IMR-90 (cell line): ENCODE data around the gene SFTPA1. TPM values are rescaled to one million over a fixed set of nuclear protein-coding genes. Genes with fewer than 3 reads are reported as not detected.
"Not testable (repeated sequence)": the region's sequence is repeated elsewhere in the genome, so short reads cannot be mapped to it uniquely, and the experiment has no call there.

ENCODE experiments used
- ATAC-seq: fragments of 200-7000 bp; cut with Tn5 transposase; 2 replicates; pipeline ENCODE4 v1.9.1; 2020; ENCODE audit warnings: low read depth, mild to moderate bottlenecking, moderate library complexity
- BruUV-seq: library from RNA; stranded (reverse); fragments of 400-500 nt; replicated peaks from 2 replicates; lab custom pipeline; 2021; lab: Mats Ljungman, UMichigan
- CTCF ChIA-PET: fragments of 300-600 bp; formaldehyde crosslinking; extraction: SDS; loops from one replicate; lab custom pipeline; 2021; ENCODE audit warnings: antibody characterized with exemption; lab: Yijun Ruan, JAX
- POLR2A ChIA-PET: fragments of 300-600 bp; sonication (Branson Sonifier 250); formaldehyde crosslinking; loops from one replicate; lab custom pipeline; 2022; ENCODE audit warnings: antibody characterized with exemption; ENCODE audit not compliant: unreplicated experiment; lab: Charles Lee
- DNase-seq: peaks from one replicate; pipeline ENCODE4 v3.0.0; 2013
- H2AFZ ChIP-seq: replicated peaks from 2 replicates; pipeline ENCODE3; 2013; ENCODE audit warnings: low read length, mild to moderate bottlenecking; ENCODE audit not compliant: poor library complexity
- H2AK5ac ChIP-seq: 2 replicates; pipeline ENCODE4 v1.6.1; 2013; ENCODE audit warnings: low read depth, low read length, inconsistent platforms
- H2AK9ac ChIP-seq: replicated peaks from 2 replicates; pipeline ENCODE3; 2013; ENCODE audit warnings: mild to moderate bottlenecking, low read depth, low read length, moderate library complexity; ENCODE audit not compliant: poor library complexity
- H2BK120ac ChIP-seq: 2 replicates; pipeline ENCODE4 v1.6.1; 2013; ENCODE audit warnings: low read depth, low read length, inconsistent platforms
- H2BK15ac ChIP-seq: 3 replicates; pipeline ENCODE4 v1.6.1; 2013; ENCODE audit warnings: low read depth, low read length, inconsistent platforms
- H2BK20ac ChIP-seq: 2 replicates; pipeline ENCODE4 v1.6.1; 2013; ENCODE audit warnings: low read depth, mild to moderate bottlenecking, inconsistent platforms, low read length, moderate library complexity
- H2BK5ac ChIP-seq: 2 replicates; pipeline ENCODE4 v1.6.1; 2013; ENCODE audit warnings: mild to moderate bottlenecking, low read depth, low read length, inconsistent platforms; ENCODE audit not compliant: poor library complexity, severe bottlenecking
- H3K14ac ChIP-seq: replicated peaks from 2 replicates; pipeline ENCODE4 v1.6.1; 2013; ENCODE audit warnings: low read depth, low read length, inconsistent platforms
- H3K18ac ChIP-seq: 2 replicates; pipeline ENCODE4 v1.6.1; 2013; ENCODE audit warnings: low read depth, low read length, control low read depth
- H3K23ac ChIP-seq: 2 replicates; pipeline ENCODE4 v1.6.1; 2013; ENCODE audit warnings: low read depth, low read length, inconsistent platforms
- H3K27ac ChIP-seq: 2 replicates; pipeline ENCODE4 v1.5.1; 2013; ENCODE audit warnings: mild to moderate bottlenecking, control low read depth, low read length; ENCODE audit not compliant: insufficient read depth
- H3K27me3 ChIP-seq: 2 replicates; pipeline ENCODE4 v1.6.1; 2013; ENCODE audit warnings: low read length; ENCODE audit not compliant: control insufficient read depth, insufficient read depth
- H3K36me3 ChIP-seq: 2 replicates; pipeline ENCODE4 v1.6.1; 2013; ENCODE audit warnings: low read length, mixed read lengths; ENCODE audit not compliant: control insufficient read depth, insufficient read depth
- H3K4ac ChIP-seq: 2 replicates; pipeline ENCODE4 v1.6.1; 2013; ENCODE audit warnings: low read depth, low read length, inconsistent platforms
- H3K4me1 ChIP-seq: 2 replicates; pipeline ENCODE4 v1.6.1; 2013; ENCODE audit warnings: low read length, mixed read lengths; ENCODE audit not compliant: control insufficient read depth, insufficient read depth
- H3K4me2 ChIP-seq: 2 replicates; pipeline ENCODE4 v1.6.1; 2013; ENCODE audit warnings: low read depth, mild to moderate bottlenecking, control low read depth, low read length, moderate library complexity
- H3K4me3 ChIP-seq: 2 replicates; pipeline ENCODE4 v1.5.1; 2013; ENCODE audit warnings: low read depth, mild to moderate bottlenecking, control low read depth, low read length, moderate library complexity; ENCODE audit not compliant: insufficient read depth
- H3K56ac ChIP-seq: 2 replicates; pipeline ENCODE4 v1.6.1; 2013; ENCODE audit warnings: low read length, inconsistent platforms; ENCODE audit not compliant: insufficient read depth; ENCODE audit errors: extremely low read depth
- H3K79me1 ChIP-seq, 2 experiments: 2 replicates each; pipeline ENCODE4 v1.6.1; 2013; ENCODE audit warnings: low read length in 2 of 2, inconsistent platforms in 1 of 2, low read depth in 1 of 2
- H3K9ac ChIP-seq: 2 replicates; pipeline ENCODE4 v1.6.1; 2013; ENCODE audit warnings: low read depth, low read length, control low read depth
- H3K9me1 ChIP-seq: 2 replicates; pipeline ENCODE4 v1.6.1; 2013; ENCODE audit warnings: low read length, inconsistent platforms; ENCODE audit not compliant: insufficient read depth
- H3K9me3 ChIP-seq: 2 replicates; pipeline ENCODE4 v1.6.1; 2013; ENCODE audit warnings: low read length; ENCODE audit not compliant: control insufficient read depth, insufficient read depth
- H4K20me1 ChIP-seq: 2 replicates; pipeline ENCODE4 v1.6.1; 2013; ENCODE audit warnings: low read length, inconsistent platforms; ENCODE audit not compliant: insufficient read depth
- H4K5ac ChIP-seq: 2 replicates; pipeline ENCODE4 v1.6.1; 2013; ENCODE audit warnings: mild to moderate bottlenecking, low read depth, low read length, control low read depth
- H4K8ac ChIP-seq, 2 experiments: 2 replicates each; pipeline ENCODE4 v1.6.1; 2013; ENCODE audit warnings: low read depth in 2 of 2, low read length in 2 of 2, control low read depth in 1 of 2, inconsistent platforms in 1 of 2
- H4K91ac ChIP-seq: 2 replicates; pipeline ENCODE4 v1.6.1; 2013; ENCODE audit warnings: low read depth, low read length, inconsistent platforms; ENCODE audit not compliant: insufficient read depth
- WGBS, 2 experiments: methylation state at CpG; one replicate each; pipeline versions ENCODE4 v1.1.5 to v1.1.7; 2013; ENCODE audit warnings: missing lambda C conversion rate in 2 of 2; ENCODE audit not compliant: insufficient read length in 1 of 2; ENCODE audit errors: extremely low coverage in 2 of 2; 5-methylcytosine and 5-hydroxymethylcytosine counted together
- dilution Hi-C: fragments of 300-500 bp; cut with HindIII; formaldehyde crosslinking; loops from one replicate; pipeline ENCODE4 v1.14.3; 2018; ENCODE audit warnings: low sequenced_read_pairs; ENCODE audit not compliant: unreplicated experiment
- in situ Hi-C: fragments of 300-500 bp; cut with MboI; formaldehyde crosslinking; loops from 3 replicates; pipeline ENCODE4 v1.14.3; 2019; ENCODE audit warnings: low sequenced_read_pairs, inconsistent platforms, mixed read lengths
- intact Hi-C: fragments of 100-400 bp; cut with micrococcal nuclease; formaldehyde crosslinking; loops from 2 replicates; pipeline ENCODE4 v1.10.0; 2022
- polyA plus RNA-seq, 3 experiments: library from polyadenylated mRNA; depleted of rRNA; stranded (reverse); fragments of >200 nt; gene quantifications; 2 replicates each; pipeline ENCODE4 v1.2.3, GENCODE V29; 2012; ENCODE audit warnings: low replicate concordance in 1 of 3
- total RNA-seq: library from RNA; depleted of rRNA; stranded (reverse); fragments of >200 nt; gene quantifications from 2 replicates; pipeline ENCODE4 v1.2.3, GENCODE V29; 2012

Gene SFTPA1
- total and polyA plus RNA-seq, 2 of the 4 experiments (the other 2 are of a cell fraction): not detected

- H3K4ac ChIP-seq, H3K79me1 ChIP-seq, H2AK9ac ChIP-seq, dilution Hi-C loops, H3K9me3 ChIP-seq, H3K4me3 ChIP-seq, H3K27ac ChIP-seq, BruUV-seq, H3K9ac ChIP-seq, H4K5ac ChIP-seq, H3K4me2 ChIP-seq, H3K14ac ChIP-seq, H3K18ac ChIP-seq, H2BK15ac ChIP-seq, H2BK120ac ChIP-seq, H3K27me3 ChIP-seq, H2BK20ac ChIP-seq, H4K91ac ChIP-seq, in situ Hi-C loops, H3K36me3 ChIP-seq, H3K23ac ChIP-seq, H3K56ac ChIP-seq, DNase-seq, H3K4me1 ChIP-seq, H2AFZ ChIP-seq, H2AK5ac ChIP-seq, CTCF ChIA-PET, intact Hi-C loops, H4K8ac ChIP-seq, ATAC-seq, H4K20me1 ChIP-seq, H3K9me1 ChIP-seq, H2BK5ac ChIP-seq, POLR2A ChIA-PET: not testable (repeated sequence)
- 43% methylated on average over 1 of the region's 3 CpGs; no CpG with 5 or more reads in 1 of the 2 experiments for WGBS, 2 experiments
These were observed 16.2 kb upstream of the SFTPA1 start for GRCh38 chr10:79594565-79594964.
